ENCODE data around the gene BANK1.

GRCh38 chr4:101989551-101989950 lies 199.0 kb downstream of the BANK1 start:
- TF ChIP-seq CTCF (conservative IDR thresholded peaks at IDR 0.05) (no peak), EZH2 (IDR thresholded peaks at IDR 0.05; ENCODE audit: low read depth) (no peak)

Measured in PC-9 (cell line).